ENCODE measurements around the gene DOCK3. TPM values are rescaled to one million over a fixed set of nuclear protein-coding genes. Genes with fewer than 3 reads are reported as not detected.

The DOCK3 gene
- total RNA-seq, 1 donor from 2014 or later = 21.0 TPM

- DNase-seq (ENCODE audit: low spot score in 2 of 2, unreplicated experiment in 2 of 2) = no peak
- Mint-ChIP-seq H3K4me1 (no peaks in the 10 kb centered on the region), H3K9me3 (no peaks in the 10 kb centered on the region), H3K27ac (no peak overlapping the region), H3K4me3 (no peak overlapping the region), H3K36me3 (no peaks in the 10 kb centered on the region), H3K27me3 (ENCODE audit: low read depth) (no peaks in the 10 kb centered on the region)
- TF ChIP-seq CTCF (IDR thresholded peaks at IDR 0.05; ENCODE audit: unreplicated experiment) = no peak
These were observed 600.5 kb downstream of the DOCK3 start for GRCh38 chr3:51275111-51275805.

GRCh38 chr3:51276046-51276445, 601.3 kb downstream of the DOCK3 start:
- H3K4me3 Mint-ChIP-seq = no peak overlapping the region
- H3K4me1 Mint-ChIP-seq = no peaks in the 10 kb centered on the region
- H3K27me3 Mint-ChIP-seq (ENCODE audit: low read depth) = no peaks in the 10 kb centered on the region
- H3K36me3 Mint-ChIP-seq = no peaks in the 10 kb centered on the region
- DNase-seq (ENCODE audit: low spot score in 2 of 2, unreplicated experiment in 2 of 2) = no peak
- no peak for TF ChIP-seq CTCF (IDR thresholded peaks at IDR 0.05; ENCODE audit: unreplicated experiment)
- H3K9me3 Mint-ChIP-seq = no peaks in the 10 kb centered on the region
- H3K27ac Mint-ChIP-seq = no peak overlapping the region

- H3K4me3 Mint-ChIP-seq = no peak overlapping the region
- H3K9me3 Mint-ChIP-seq = peaks cover 8% of the 10 kb centered on the region
- TF ChIP-seq CTCF (IDR thresholded peaks at IDR 0.05; ENCODE audit: unreplicated experiment) = no peak
- no peak overlapping the region for H3K27ac Mint-ChIP-seq
- no peaks in the 10 kb centered on the region for H3K27me3 Mint-ChIP-seq (ENCODE audit: low read depth)
- H3K4me1 Mint-ChIP-seq = no peaks in the 10 kb centered on the region
- no peak for DNase-seq (ENCODE audit: low spot score in 2 of 2, unreplicated experiment in 2 of 2)
- H3K36me3 Mint-ChIP-seq = peaks cover 12% of the 10 kb centered on the region
These were observed 604.7 kb downstream of the DOCK3 start for GRCh38 chr3:51279448-51279847.

GRCh38 chr3:51280176-51280575, 605.4 kb downstream of the DOCK3 start:
- Mint-ChIP-seq H3K27ac (no peak overlapping the region), H3K4me3 (no peak overlapping the region), H3K27me3 (ENCODE audit: low read depth) (no peaks in the 10 kb centered on the region), H3K9me3 (peaks cover 12% of the 10 kb centered on the region), H3K36me3 (peaks cover 19% of the 10 kb centered on the region), H3K4me1 (no peaks in the 10 kb centered on the region)
- no peak for TF ChIP-seq CTCF (IDR thresholded peaks at IDR 0.05; ENCODE audit: unreplicated experiment)
- DNase-seq (ENCODE audit: low spot score in 2 of 2, unreplicated experiment in 2 of 2) = no peak

- Mint-ChIP-seq H3K36me3 (peaks cover 35% of the 10 kb centered on the region), H3K4me1 (no peaks in the 10 kb centered on the region), H3K27me3 (ENCODE audit: low read depth) (no peaks in the 10 kb centered on the region), H3K27ac (no peak overlapping the region), H3K4me3 (no peak overlapping the region), H3K9me3 (peaks cover 30% of the 10 kb centered on the region)
- no peak for DNase-seq (ENCODE audit: low spot score in 2 of 2, unreplicated experiment in 2 of 2)
- no peak for TF ChIP-seq CTCF (IDR thresholded peaks at IDR 0.05; ENCODE audit: unreplicated experiment)
These were observed 608.2 kb downstream of the DOCK3 start for GRCh38 chr3:51282931-51283330.

Measured in mesothelial cell of epicardium (in vitro differentiated cells).